HUES64 (cell line): Measurements from ENCODE around the gene PSMA8.
"Not testable (repeated sequence)": the region's sequence is repeated elsewhere in the genome, so short reads cannot be mapped to it uniquely, and the experiment has no call there.

ENCODE experiments used
- H3K27ac ChIP-seq: 2 replicates; pipeline ENCODE4 v1.7.0; 2013; ENCODE audit warnings: low read depth, low read length, inconsistent platforms
- H3K27me3 ChIP-seq: 2 replicates; pipeline ENCODE4 v1.6.1; 2013; ENCODE audit warnings: mild to moderate bottlenecking, low read length; ENCODE audit not compliant: insufficient read depth
- H3K36me3 ChIP-seq: 2 replicates; pipeline ENCODE4 v1.6.1; 2013; ENCODE audit warnings: mild to moderate bottlenecking, low read length; ENCODE audit not compliant: insufficient read depth
- H3K4me1 ChIP-seq: 2 replicates; pipeline ENCODE4 v1.6.1; 2013; ENCODE audit warnings: mild to moderate bottlenecking, low read length, moderate library complexity; ENCODE audit not compliant: insufficient read depth
- H3K4me3 ChIP-seq: 2 replicates; pipeline ENCODE4 v1.5.1; 2013; ENCODE audit warnings: mild to moderate bottlenecking, low read length, moderate library complexity
- H3K9ac ChIP-seq: 2 replicates; pipeline ENCODE4 v1.6.1; 2013; ENCODE audit warnings: mild to moderate bottlenecking, low read depth, low read length
- H3K9me3 ChIP-seq: 2 replicates; pipeline ENCODE4 v1.6.1; 2013; ENCODE audit warnings: low read depth, low read length; ENCODE audit not compliant: insufficient read depth
- WGBS: fragments of 150-250, 120-280 bp; methylation state at CpG from one replicate; pipeline ENCODE4 v1.1.7; 2013; ENCODE audit warnings: missing lambda C conversion rate; 5-methylcytosine and 5-hydroxymethylcytosine counted together

PSMA8 gene

GRCh38 chr18:26237363-26237762 lies 103.7 kb downstream of the PSMA8 start:
- H3K4me3 ChIP-seq, H3K27me3 ChIP-seq, H3K9ac ChIP-seq, H3K36me3 ChIP-seq, H3K27ac ChIP-seq, H3K9me3 ChIP-seq: not testable (repeated sequence)
- H3K4me1 ChIP-seq = peaks cover 45% of the 10 kb centered on the region
- WGBS = 80% methylated on average over 1 of the region's 2 CpGs

- 98% methylated on average over 3 of the region's 4 CpGs for WGBS
- not testable (repeated sequence) for H3K9ac ChIP-seq, H3K27ac ChIP-seq, H3K9me3 ChIP-seq, H3K27me3 ChIP-seq, H3K36me3 ChIP-seq, H3K4me3 ChIP-seq
- H3K4me1 ChIP-seq = peaks cover 35% of the 10 kb centered on the region
Measured at GRCh38 chr18:26238718-26239117, 105.0 kb downstream of the PSMA8 start.

GRCh38 chr18:26242392-26242791 lies 108.7 kb downstream of the PSMA8 start:
- H3K27ac ChIP-seq, H3K36me3 ChIP-seq, H3K4me3 ChIP-seq, H3K9ac ChIP-seq, H3K27me3 ChIP-seq, H3K4me1 ChIP-seq: not testable (repeated sequence)
- WGBS = 98% methylated on average over 2 of the region's 4 CpGs
- peaks cover 16% of the 10 kb centered on the region; the same call in 1 of the 2 replicates for H3K9me3 ChIP-seq
